K562 (cell line): Measurements from ENCODE around the gene ADGRD1. TPM values are rescaled to one million over a fixed set of nuclear protein-coding genes. Genes with fewer than 3 reads are reported as not detected.
A peak's percentile ranks its signal among the peaks of the same experiment; 100 is the strongest.

Experiments used
- CXXC5 ChIP-seq: fragments of 250-450 bp; sonication (Bioruptor Pico); IDR thresholded peaks from 2 replicates; pipeline ENCODE4 v1.8.0; 2022; ENCODE audit warnings: inconsistent platforms, mild to moderate bottlenecking, moderate library complexity
- EGR1 ChIP-seq: fragments of 450-650 bp; conservative IDR thresholded peaks from 2 replicates; pipeline ENCODE4 v1.6.1; 2017; ENCODE audit warnings: mild to moderate bottlenecking
- KDM2B ChIP-seq: fragments of 250-450 bp; sonication (Bioruptor Pico); IDR thresholded peaks from 2 replicates; pipeline ENCODE4 v1.8.0; 2021; ENCODE audit warnings: mild to moderate bottlenecking, moderate library complexity
- KHSRP ChIP-seq: fragments of 450-650 bp; IDR thresholded peaks from 2 replicates; pipeline ENCODE4 v1.6.1; 2017
- MBD2 ChIP-seq: sonication (generic); IDR thresholded peaks from 2 replicates; pipeline ENCODE4 v1.6.1; 2016; ENCODE audit warnings: low read depth, borderline replicate concordance
- MEF2D ChIP-seq: conservative IDR thresholded peaks from 2 replicates; pipeline ENCODE4 v1.6.1; 2016; ENCODE audit warnings: low read depth, missing genetic modification characterization, missing compliant biosample characterization
- NCOA4 ChIP-seq: fragments of 450-650 bp; IDR thresholded peaks from 2 replicates; pipeline ENCODE4 v1.6.1; 2018; ENCODE audit warnings: mild to moderate bottlenecking; ENCODE audit not compliant: partially characterized antibody
- NEUROD1 ChIP-seq: fragments of 150-350 bp; IDR thresholded peaks from 2 replicates; pipeline ENCODE4 v1.6.1; 2014; ENCODE audit warnings: borderline replicate concordance, low read length, low read depth; ENCODE audit not compliant: partially characterized antibody
- POU5F1 ChIP-seq: fragments of 150-350 bp; IDR thresholded peaks from 2 replicates; pipeline ENCODE4 v1.6.1; 2014; ENCODE audit warnings: borderline replicate concordance, low read length, low read depth, mild to moderate bottlenecking; ENCODE audit not compliant: partially characterized antibody
- RB1 ChIP-seq: fragments of 450-650 bp; IDR thresholded peaks from 2 replicates; pipeline ENCODE4 v1.6.1; 2017; ENCODE audit warnings: low read depth, mild to moderate bottlenecking
- STAG1 ChIP-seq: sonication (generic); formaldehyde crosslinking; IDR thresholded peaks from 2 replicates; pipeline ENCODE4 v1.5.0; 2020; ENCODE audit warnings: missing genetic modification reagents, borderline replicate concordance
- TCF7 ChIP-seq: sonication (generic); IDR thresholded peaks from 2 replicates; pipeline ENCODE4 v1.6.1; 2016; ENCODE audit warnings: antibody characterized with exemption, borderline replicate concordance
- TEAD4 ChIP-seq, 2 experiments: sonication (generic) in 1 of 2; formaldehyde crosslinking in 1 of 2; IDR thresholded peaks; 2 replicates each; pipeline versions ENCODE4 v1.6.1 to v1.8.0; 2012 to 2022; ENCODE audit warnings: borderline replicate concordance in 1 of 2, inconsistent platforms in 1 of 2, low read length in 1 of 2, mild to moderate bottlenecking in 1 of 2, missing genetic modification reagents in 1 of 2
- ZNF407 ChIP-seq: fragments of 450-650 bp; IDR thresholded peaks from 2 replicates; pipeline ENCODE4 v1.6.1; 2016; ENCODE audit warnings: low read depth
- ZNF785 ChIP-seq: fragments of 250-450 bp; sonication (Bioruptor Pico); IDR thresholded peaks from 2 replicates; pipeline ENCODE4 v1.4.0; 2020; ENCODE audit warnings: mild to moderate bottlenecking
- polyA plus RNA-seq, 8 experiments: library from polyadenylated mRNA; depleted of rRNA in 4 of 8; stranded (reverse) in 5 of 8; unstranded in 3 of 8; fragments of >200 nt; fragmentation: Nextera tagmentation in 2 of 8; fragmentation: Illumina TruSeq in 1 of 8; extraction: Ambion mirVana in 2 of 8; extraction: Trizol in 1 of 8; gene quantifications; 2 replicates each; pipeline versions ENCODE4 v1.2.1 to v1.2.3, GENCODE V29; 2011 to 2014; ENCODE audit warnings: inconsistent platforms in 1 of 8, missing spikeins in 1 of 8
- total RNA-seq, 7 experiments: library from RNA; depleted of rRNA in 6 of 7; stranded (reverse); fragments of >200 nt in 6 of 7; fragmentation: Illumina TruSeq in 2 of 7; extraction: Trizol in 2 of 7; gene quantifications; 2 replicates each; pipeline versions ENCODE4 v1.2.1 to v1.2.3, GENCODE V29; 2011 to 2021; ENCODE audit warnings: low replicate concordance in 1 of 7
- TF ChIP-seq, protein P1 (sequence below), 2 experiments: fragments of 450-650 bp in 1 of 2; IDR thresholded peaks; 2 replicates each; pipeline ENCODE4 v1.6.1; 2011 to 2017; ENCODE audit warnings: low read depth in 2 of 2, antibody characterized with exemption in 1 of 2, borderline replicate concordance in 1 of 2, low read length in 1 of 2, mild to moderate bottlenecking in 1 of 2, mixed read lengths in 1 of 2; ENCODE audit not compliant: control insufficient read depth in 1 of 2

ADGRD1 gene
- total and polyA plus RNA-seq, 9 of the 15 experiments (the other 6 are each of a cell fraction or from before 2014, with no cell fraction given), result 1.7 to 11.7 (median 3.3) TPM

DNA sequence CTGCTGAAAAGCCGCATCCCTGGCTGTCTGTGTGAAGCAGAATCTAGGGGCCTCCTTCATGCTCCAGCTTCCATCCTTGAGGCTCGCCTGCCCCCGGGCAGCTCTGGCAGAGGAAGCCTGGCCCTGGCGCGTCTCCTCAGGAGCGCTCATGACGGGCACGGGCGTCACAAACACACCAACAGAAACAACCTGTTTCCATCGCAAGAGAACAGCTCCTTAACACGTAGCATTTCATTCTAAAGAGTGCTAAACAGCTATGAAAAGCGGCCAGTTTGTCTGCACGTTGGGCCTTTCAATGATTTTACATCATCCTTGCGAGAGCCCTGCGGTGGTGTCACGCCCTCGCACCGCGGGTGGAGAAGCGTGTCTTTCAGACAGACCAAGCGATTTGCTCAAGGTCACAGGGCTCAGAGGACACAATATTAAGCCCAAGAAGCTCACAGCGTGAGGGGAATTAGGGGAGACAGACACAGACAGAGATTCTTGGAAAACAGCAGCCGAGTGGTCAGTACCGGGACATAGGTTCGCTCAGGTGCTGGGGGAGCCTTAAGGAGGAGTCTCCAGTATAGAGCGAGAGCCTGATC, 4.9 kb downstream of the ADGRD1 start (continued):
- TF ChIP-seq ZNF407 (no peak), POU5F1 (no peak), RB1 (no peak), MBD2 (no peak), KDM2B (CRISPR knock-in tag) (no peak), NCOA4 (no peak), TCF7 (no peak), STAG1 (CRISPR knock-in tag) (no peak), EGR1 (no peak), TEAD4 (IDR thresholded peaks at IDR 0.05; ENCODE audit: low read length) (no peak), TEAD4 (CRISPR knock-in tag; IDR thresholded peaks at IDR 0.05; ENCODE audit: borderline replicate concordance) (no peak), KHSRP (no peak), MEF2D (tag) (peak; percentile 47; the same call in 1 of the 2 replicates), CXXC5 (CRISPR knock-in tag) (peak; percentile 77), NEUROD1 (no peak), ZNF785 (CRISPR knock-in tag) (no peak)
- TF ChIP-seq, protein P1, sequence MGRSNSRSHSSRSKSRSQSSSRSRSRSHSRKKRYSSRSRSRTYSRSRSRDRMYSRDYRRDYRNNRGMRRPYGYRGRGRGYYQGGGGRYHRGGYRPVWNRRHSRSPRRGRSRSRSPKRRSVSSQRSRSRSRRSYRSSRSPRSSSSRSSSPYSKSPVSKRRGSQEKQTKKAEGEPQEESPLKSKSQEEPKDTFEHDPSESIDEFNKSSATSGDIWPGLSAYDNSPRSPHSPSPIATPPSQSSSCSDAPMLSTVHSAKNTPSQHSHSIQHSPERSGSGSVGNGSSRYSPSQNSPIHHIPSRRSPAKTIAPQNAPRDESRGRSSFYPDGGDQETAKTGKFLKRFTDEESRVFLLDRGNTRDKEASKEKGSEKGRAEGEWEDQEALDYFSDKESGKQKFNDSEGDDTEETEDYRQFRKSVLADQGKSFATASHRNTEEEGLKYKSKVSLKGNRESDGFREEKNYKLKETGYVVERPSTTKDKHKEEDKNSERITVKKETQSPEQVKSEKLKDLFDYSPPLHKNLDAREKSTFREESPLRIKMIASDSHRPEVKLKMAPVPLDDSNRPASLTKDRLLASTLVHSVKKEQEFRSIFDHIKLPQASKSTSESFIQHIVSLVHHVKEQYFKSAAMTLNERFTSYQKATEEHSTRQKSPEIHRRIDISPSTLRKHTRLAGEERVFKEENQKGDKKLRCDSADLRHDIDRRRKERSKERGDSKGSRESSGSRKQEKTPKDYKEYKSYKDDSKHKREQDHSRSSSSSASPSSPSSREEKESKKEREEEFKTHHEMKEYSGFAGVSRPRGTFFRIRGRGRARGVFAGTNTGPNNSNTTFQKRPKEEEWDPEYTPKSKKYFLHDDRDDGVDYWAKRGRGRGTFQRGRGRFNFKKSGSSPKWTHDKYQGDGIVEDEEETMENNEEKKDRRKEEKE (IDR thresholded peaks at IDR 0.05; ENCODE audit: borderline replicate concordance in 1 of 2, control insufficient read depth in 1 of 2, low read depth in 2 of 2, low read length in 1 of 2), result no peak
